ENCODE data around the gene CPSF7.

GRCh38 chr11:61472868-61473267 lies 43.1 kb upstream of the CPSF7 start:
- no peak for TF ChIP-seq CTCF (IDR thresholded peaks at IDR 0.05)
- TF ChIP-seq EP300 (IDR thresholded peaks at IDR 0.05; ENCODE audit: borderline replicate concordance in 1 of 2, low read depth in 1 of 2, low read length in 1 of 2): no peak
